HUDEP-2 (cell line): ENCODE results near the gene TUBA1B.
A peak's percentile ranks its signal among the peaks of the same experiment; 100 is the strongest.
"Not testable (repeated sequence)": the region's sequence is repeated elsewhere in the genome, so short reads cannot be mapped to it uniquely, and the experiment has no call there.

Experiments
- DNase-seq, 76 experiments: peaks; one replicate each; lab custom pipeline; 2025; ENCODE audit not compliant: unreplicated experiment in 76 of 76; lab: John Stamatoyannopoulos, UW

Gene TUBA1B

GRCh38 chr12:49129332-49130150 is 1.7 kb downstream of the TUBA1B start:
- DNase-seq: peak in 1 of 76 experiments; percentile 6

- not testable (repeated sequence) for DNase-seq
Observed at GRCh38 chr12:49127971-49128370, 3.2 kb downstream of the TUBA1B start.

GRCh38 chr12:49126852-49127763 is 4.1 kb downstream of the TUBA1B start:
- DNase-seq: peak in 11 of 76 experiments; percentile 2 to 45 (median 25)

- no peak for DNase-seq
Observed at GRCh38 chr12:49121047-49121696, 10.0 kb downstream of the TUBA1B start.

- DNase-seq: no peak
Observed at GRCh38 chr12:49111206-49111605, 20.0 kb downstream of the TUBA1B start.

GRCh38 chr12:49110464-49111155 is 20.6 kb downstream of the TUBA1B start, which contains the start of gene LMBR1L:
Gene LMBR1L, minus strand, starts transcription at chr12:49110847. Its CDS starts 292 bp downstream, at chr12:49110555.
- DNase-seq: peak in 75 of 76 experiments; percentile 41 to 97 (median 94)

GRCh38 chr12:49109641-49110463 is 21.3 kb downstream of the TUBA1B start:
- peak in 1 of 76 experiments; percentile 16 for DNase-seq

- DNase-seq: no peak
Observed at GRCh38 chr12:49108958-49109404, 22.2 kb downstream of the TUBA1B start.

- DNase-seq: no peak
Observed at GRCh38 chr12:49105504-49106084, 25.6 kb downstream of the TUBA1B start.

GRCh38 chr12:49104822-49105221 is 26.4 kb downstream of the TUBA1B start:
- DNase-seq: no peak

GRCh38 chr12:49100380-49100779 is 30.8 kb downstream of the TUBA1B start:
- no peak for DNase-seq

GRCh38 chr12:49098703-49099102 is 32.5 kb downstream of the TUBA1B start:
- DNase-seq: no peak

GRCh38 chr12:49098035-49098451 is 33.2 kb downstream of the TUBA1B start:
- DNase-seq: peak in 49 of 76 experiments; percentile 5 to 66 (median 37)

- no peak for DNase-seq
Observed at GRCh38 chr12:49097381-49097780, 33.8 kb downstream of the TUBA1B start.

GRCh38 chr12:49094975-49095365 is 36.2 kb downstream of the TUBA1B start:
- no peak for DNase-seq

- peak in 2 of 76 experiments; percentile 5 to 6 for DNase-seq
Observed at GRCh38 chr12:49094160-49094974, 36.8 kb downstream of the TUBA1B start, which contains the start of gene DHH. Gene DHH, minus strand, starts transcription at chr12:49094801. Its CDS starts 289 bp downstream, at chr12:49094512.

- no peak for DNase-seq
Observed at GRCh38 chr12:49093792-49094159, 37.4 kb downstream of the TUBA1B start.

- DNase-seq: no peak
Observed at GRCh38 chr12:49092816-49093406, 38.3 kb downstream of the TUBA1B start.
